OCI-LY3 (cell line): ENCODE results near the gene PLEKHA6.

Experiments
- EZH2phosphoT487 ChIP-seq: fragments of 200-600 bp; shearing (Covaris generic); IDR thresholded peaks from 2 replicates; pipeline ENCODE4 v1.6.1; 2018; ENCODE audit warnings: antibody characterized with exemption, mixed run types, low read depth
- TF ChIP-seq, protein P1 (sequence below): fragments of 200-600, 300-600 bp; sonication (generic); IDR thresholded peaks from 2 replicates; pipeline ENCODE4 v1.5.1; 2014; ENCODE audit warnings: antibody characterized with exemption, low read length, low read depth

GRCh38 chr1:204261746-204262505 lies 97.8 kb downstream of the PLEKHA6 start:
- TF ChIP-seq, protein P1, sequence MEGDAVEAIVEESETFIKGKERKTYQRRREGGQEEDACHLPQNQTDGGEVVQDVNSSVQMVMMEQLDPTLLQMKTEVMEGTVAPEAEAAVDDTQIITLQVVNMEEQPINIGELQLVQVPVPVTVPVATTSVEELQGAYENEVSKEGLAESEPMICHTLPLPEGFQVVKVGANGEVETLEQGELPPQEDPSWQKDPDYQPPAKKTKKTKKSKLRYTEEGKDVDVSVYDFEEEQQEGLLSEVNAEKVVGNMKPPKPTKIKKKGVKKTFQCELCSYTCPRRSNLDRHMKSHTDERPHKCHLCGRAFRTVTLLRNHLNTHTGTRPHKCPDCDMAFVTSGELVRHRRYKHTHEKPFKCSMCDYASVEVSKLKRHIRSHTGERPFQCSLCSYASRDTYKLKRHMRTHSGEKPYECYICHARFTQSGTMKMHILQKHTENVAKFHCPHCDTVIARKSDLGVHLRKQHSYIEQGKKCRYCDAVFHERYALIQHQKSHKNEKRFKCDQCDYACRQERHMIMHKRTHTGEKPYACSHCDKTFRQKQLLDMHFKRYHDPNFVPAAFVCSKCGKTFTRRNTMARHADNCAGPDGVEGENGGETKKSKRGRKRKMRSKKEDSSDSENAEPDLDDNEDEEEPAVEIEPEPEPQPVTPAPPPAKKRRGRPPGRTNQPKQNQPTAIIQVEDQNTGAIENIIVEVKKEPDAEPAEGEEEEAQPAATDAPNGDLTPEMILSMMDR, result no peak
- TF ChIP-seq EZH2phosphoT487, result no peak
